Measurements from ENCODE around the gene NANOS1.

The NANOS1 gene

GRCh38 chr10:119060107-119060506 is 30.6 kb downstream of the NANOS1 start:
- DNase-seq (ENCODE audit: low read depth, low spot score), result no peak

GRCh38 chr10:119061352-119061751 is 31.8 kb downstream of the NANOS1 start:
- DNase-seq (ENCODE audit: low read depth, low spot score), result no peak

GRCh38 chr10:119061926-119062325 is 32.4 kb downstream of the NANOS1 start:
- no peak for DNase-seq (ENCODE audit: low read depth, low spot score)

GRCh38 chr10:119070395-119071165 is 41.1 kb downstream of the NANOS1 start:
- DNase-seq (ENCODE audit: low read depth, low spot score), result no peak

GRCh38 chr10:119073584-119073983 is 44.1 kb downstream of the NANOS1 start:
- DNase-seq (ENCODE audit: low read depth, low spot score), result no peak

GRCh38 chr10:119078422-119079179 is 49.1 kb downstream of the NANOS1 start:
- no peak for DNase-seq (ENCODE audit: low read depth, low spot score)

- DNase-seq (ENCODE audit: low read depth, low spot score), result peak; percentile 91
Measured at GRCh38 chr10:119079599-119080520, 50.3 kb downstream of the NANOS1 start.

- peak; percentile 98 for DNase-seq (ENCODE audit: low read depth, low spot score)
Measured at GRCh38 chr10:119080521-119081259, 51.2 kb downstream of the NANOS1 start, which contains the start of gene EIF3A. Gene EIF3A, minus strand, starts transcription at chr10:119080817. Its CDS starts 141 bp downstream, at chr10:119080676.

Data from astrocyte of the hippocampus (primary cell).